T-helper 1 cell (primary cell): Measurements from ENCODE around the gene TBC1D7.
"Not testable (repeated sequence)": the region's sequence is repeated elsewhere in the genome, so short reads cannot be mapped to it uniquely, and the experiment has no call there.

ENCODE experiments used
- DNase-seq, 5 donors: peaks; one replicate each; pipeline ENCODE4 v3.0.0-alpha.2; 2012 to 2020

The TBC1D7 gene

DNA sequence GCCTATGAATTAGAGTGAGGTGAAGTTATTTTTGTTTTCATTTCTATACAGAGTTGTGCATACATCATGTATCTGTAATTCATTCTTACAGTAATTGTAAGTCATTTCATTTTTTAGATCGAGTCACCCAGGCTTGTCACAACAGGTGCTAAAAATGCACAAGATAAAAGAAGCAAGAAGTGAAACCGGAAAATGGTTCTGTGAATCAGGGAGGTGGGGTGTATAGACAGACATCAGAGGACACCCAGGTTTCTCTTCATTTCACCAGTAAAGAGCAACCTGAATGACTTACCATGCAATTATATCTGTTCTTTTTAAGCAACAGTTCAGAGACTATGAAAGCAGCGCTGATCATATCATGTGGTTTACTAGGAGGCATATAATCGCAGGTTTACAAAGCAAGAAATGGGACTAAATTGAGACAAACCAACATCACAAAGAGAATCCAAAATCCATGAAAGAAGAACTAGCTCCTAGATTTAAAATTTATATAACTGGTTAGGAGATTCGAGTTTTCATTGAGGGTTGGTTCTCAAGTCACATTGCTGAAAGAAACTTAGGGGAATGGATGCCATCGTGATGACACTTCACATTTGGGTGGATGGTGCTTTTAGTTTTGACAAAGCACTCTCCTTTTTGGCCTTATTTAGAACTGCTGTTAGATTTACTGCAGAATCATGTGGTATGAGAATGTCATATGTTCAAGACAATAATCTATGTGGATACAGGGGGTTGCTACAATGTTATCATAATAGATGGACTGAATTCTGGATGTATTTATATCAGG lies 27.9 kb upstream of the TBC1D7 start:
- DNase-seq, result peak in 2 of 5 donors; percentile 8 to 84

DNA sequence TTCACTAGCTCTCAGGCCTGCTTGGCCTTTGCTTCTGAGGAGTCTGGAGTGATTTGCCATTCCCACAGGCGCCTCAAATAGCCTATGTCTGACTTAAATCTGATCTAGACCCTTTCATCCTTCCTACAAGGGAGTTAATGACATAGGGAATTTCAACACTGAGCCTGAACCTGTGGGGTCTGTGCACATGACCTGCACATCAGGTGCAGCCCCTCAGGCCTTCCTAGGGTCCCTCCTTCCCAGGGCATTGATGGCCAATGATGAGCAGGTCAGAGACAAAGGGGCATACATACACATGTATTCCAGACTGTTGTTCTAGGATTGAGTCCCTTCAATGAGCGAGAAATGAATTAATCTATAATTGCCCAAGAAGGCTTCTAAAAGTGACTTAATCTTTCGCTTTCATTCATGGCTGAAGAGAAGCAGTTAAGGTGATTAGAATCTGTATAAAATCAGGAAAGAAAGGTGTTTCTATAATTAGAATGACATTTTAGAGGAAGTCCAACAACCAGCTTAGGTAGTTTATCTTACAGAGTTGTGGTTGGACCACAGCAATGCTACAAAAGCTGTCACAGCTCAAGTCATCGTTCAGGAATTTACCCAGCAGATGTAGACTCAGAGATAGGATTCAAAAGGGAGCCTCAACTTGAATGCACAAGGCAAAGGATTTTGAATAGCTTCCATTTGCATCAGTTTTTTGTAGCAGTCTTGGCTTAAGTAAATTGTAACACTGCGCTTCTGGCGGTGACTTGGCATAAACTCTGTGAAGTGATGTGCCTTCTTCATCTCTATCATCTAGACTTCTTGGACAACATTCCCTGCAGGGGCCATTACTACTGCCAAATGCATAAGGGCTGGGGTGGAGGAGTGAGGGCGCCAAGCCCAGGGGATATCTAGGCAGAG lies 27.0 kb upstream of the TBC1D7 start:
- DNase-seq, result peak in 1 of 5 donors; percentile 57

- DNase-seq, result no peak
Measured at GRCh38 chr6:13354331-13355042, 26.1 kb upstream of the TBC1D7 start.

DNA sequence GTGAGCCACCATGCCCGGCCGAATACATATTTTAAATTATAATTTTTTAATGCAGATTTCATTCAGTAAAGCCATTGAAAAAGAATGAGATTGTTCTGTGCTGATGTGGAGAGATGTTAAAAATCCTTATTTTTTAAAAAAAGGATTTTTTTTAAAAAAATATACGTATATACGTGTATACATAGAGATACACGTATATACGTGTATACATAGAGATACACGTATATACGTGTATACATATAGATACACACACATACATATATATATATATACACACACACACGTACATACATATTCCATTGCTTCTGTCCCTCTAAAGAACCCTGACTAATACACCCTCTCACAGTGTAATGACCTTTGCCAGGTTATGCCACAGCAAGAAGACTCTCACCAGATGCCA lies 23.8 kb upstream of the TBC1D7 start:
- DNase-seq, result no peak

DNA sequence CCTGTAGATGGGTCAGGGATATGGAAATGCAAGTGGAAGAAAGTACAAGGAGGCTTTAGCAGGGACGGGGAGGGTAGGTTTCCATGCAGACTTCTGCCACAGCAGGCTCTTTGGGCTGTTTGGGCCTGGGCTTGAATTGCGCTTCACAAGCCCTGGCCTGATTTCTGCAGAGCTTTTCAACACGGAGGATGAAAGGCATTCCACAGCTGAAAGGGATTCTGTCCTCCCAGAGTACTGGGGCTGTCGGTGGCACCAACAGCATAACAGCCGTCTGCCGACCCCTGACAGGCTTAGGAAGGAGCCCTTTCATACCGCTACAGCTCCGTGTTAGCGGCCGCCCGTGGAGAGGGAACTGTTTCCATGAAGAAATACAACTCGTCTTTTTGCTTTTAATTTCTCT lies 22.9 kb upstream of the TBC1D7 start:
- no peak for DNase-seq

- no peak for DNase-seq
Measured at GRCh38 chr6:13349811-13350506, 21.6 kb upstream of the TBC1D7 start.

DNA sequence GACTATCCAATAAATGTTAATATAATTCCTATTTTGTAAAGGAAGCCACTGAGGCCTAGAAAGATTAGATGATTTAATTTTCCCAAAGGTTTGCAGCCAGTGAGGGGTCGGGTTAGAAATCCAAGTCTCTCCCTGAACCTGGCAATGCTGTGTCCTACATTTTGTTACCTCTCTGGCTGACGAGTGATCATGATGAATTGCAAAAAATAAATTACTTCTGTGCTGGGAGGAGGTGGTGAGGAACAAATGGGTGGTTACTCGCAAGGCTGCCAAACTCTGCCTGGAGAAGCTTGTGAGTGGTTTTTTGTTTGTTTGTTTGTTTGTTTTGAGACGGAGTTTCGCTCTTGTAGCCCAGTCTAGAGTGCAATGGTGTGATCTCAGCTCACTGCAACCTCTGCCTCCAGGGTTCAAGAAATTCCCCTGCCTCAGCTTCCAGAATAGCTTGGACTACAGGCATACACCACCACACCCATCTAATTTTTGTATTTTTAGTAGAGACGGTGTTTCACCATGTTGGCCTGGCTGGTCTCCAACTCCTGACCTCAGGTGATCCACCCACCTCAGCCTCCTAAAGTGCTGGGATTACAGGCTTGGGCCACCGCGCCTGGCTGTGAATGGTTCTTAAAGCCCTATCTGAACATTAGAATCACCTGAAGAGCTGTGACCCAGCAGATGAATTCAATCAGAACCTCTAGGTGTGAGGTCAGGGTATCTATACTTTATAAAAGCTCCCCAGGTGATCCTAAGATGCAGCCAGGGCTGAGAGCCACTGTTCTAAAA lies 20.2 kb upstream of the TBC1D7 start:
- no peak for DNase-seq

GRCh38 chr6:13346245-13346644 lies 17.9 kb upstream of the TBC1D7 start:
- DNase-seq, result no peak

DNA sequence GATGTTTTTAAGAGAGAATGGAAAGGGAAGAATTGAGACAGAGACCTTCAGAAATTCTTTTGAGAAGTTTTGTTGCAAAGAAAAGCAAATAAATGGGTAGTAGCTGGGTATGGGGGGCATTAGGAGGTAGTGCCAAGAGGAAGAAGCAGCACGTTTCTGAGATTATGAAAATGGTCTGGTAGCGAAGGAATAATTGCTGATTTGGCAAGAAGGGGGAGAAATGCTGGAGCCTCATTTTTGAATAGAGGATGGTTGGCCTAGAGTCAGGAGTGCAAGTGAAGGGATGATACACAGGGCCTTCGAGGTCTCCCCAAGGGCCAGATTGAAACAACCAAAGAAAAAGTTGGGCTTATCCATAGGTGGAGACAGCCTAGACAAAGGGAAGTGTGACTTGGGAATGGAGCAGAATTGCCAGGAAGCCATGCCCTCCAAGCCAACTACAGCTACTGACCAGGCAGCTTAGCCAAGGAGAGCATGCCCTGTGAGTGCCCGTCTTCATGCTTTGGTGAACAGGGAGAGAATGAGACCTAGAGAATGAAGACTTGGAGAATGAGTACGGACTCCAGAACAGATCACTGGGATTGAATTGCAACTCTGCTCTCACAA lies 14.2 kb upstream of the TBC1D7 start:
- no peak for DNase-seq

- no peak for DNase-seq
Measured at GRCh38 chr6:13339863-13340630, 11.7 kb upstream of the TBC1D7 start.

- DNase-seq, result no peak
Measured at GRCh38 chr6:13338038-13338437, 9.7 kb upstream of the TBC1D7 start.

DNA sequence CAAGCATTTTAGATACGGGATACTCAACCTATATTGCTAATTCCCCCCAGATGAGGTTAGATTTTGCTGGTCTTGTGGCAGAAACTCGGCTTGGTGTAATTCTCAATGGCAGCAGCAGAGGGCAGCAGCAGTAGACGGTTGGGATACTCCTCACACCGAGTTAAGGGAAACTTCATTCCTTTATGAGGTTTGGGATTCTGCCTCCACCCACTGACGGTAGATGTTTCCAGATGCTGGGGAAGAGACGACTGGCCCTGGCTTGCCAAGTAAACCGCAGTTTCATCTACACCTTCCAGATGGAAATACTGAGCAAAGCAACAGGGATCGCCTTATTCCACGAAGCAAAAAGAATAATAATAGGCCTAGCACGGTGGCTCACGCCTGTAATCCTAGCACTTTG lies 8.2 kb upstream of the TBC1D7 start:
- peak; percentile 23 to 68 (median 53) for DNase-seq

GRCh38 chr6:13334953-13335352 lies 6.6 kb upstream of the TBC1D7 start:
- DNase-seq, result no peak

- DNase-seq, result no peak
Measured at GRCh38 chr6:13332349-13332706, 4.0 kb upstream of the TBC1D7 start.

- peak in 1 of 5 donors; percentile 28 for DNase-seq
Measured at GRCh38 chr6:13331516-13332348, 3.4 kb upstream of the TBC1D7 start.

DNA sequence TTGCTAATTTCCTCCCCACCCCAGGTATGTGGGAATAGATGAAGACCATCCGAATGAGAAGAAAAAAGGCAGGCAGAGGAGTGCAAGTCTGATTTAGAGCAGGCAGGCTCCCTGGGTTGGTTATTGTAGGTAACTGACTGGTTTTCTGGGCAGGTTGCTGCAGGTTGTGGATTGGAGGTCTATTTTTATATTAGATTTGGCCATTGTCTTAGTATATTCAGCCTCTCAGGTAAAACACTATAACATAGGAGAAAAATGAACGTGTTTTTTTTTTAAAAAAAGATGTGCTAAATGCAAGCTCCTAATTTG lies 492 bp upstream of the TBC1D7 start:
- no peak for DNase-seq

GRCh38 chr6:13327691-13328075 lies 654 bp downstream of the TBC1D7 start:
- DNase-seq, result peak in 1 of 5 donors; percentile 25

- DNase-seq, result not testable (repeated sequence)
Measured at GRCh38 chr6:13326031-13326586, 2.2 kb downstream of the TBC1D7 start.

DNA sequence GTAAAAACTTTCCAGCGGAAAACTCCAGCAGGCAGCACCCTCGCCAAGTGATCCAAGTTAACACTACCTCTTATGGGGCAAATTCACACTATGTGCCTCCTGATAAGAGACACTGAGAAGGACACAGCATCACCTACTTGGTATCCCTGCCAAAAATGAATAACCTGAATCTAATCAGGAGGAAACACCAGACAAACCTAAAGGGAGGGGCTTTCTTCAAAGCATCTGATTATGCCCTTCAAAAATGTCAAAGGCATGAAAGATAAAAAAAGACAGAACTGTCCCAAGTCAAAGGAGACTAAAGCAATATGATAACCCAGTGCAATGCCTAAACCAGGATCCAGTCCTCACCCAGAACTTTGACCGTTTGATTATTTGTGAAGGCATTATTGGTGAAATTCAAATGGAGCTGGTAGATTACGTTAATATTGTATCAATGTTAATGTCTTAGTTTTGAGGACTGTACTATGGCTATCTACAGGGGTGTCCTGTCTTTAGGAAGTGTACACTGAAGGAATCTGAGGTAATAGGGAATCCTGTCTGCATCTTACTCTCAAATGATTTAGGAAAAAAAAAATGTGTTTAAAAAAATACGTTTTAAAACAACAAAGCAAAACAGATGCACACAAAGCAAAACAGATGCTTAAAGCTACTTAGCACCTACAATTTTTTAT lies 8.3 kb downstream of the TBC1D7 start:
- DNase-seq, result no peak
